GM10266 (cell line): ENCODE measurements around the gene NLGN4X.

Experiments used
- DNase-seq: peaks from one replicate; pipeline ENCODE4 v3.0.0; 2012; ENCODE audit errors: extremely low spot score
- TF ChIP-seq, protein P1 (sequence below): IDR thresholded peaks from 2 replicates; pipeline ENCODE4 v1.5.1; 2012; ENCODE audit warnings: mild to moderate bottlenecking, low read depth; ENCODE audit not compliant: control insufficient read depth, insufficient read depth; ENCODE audit errors: missing control alignments

The NLGN4X gene

DNA sequence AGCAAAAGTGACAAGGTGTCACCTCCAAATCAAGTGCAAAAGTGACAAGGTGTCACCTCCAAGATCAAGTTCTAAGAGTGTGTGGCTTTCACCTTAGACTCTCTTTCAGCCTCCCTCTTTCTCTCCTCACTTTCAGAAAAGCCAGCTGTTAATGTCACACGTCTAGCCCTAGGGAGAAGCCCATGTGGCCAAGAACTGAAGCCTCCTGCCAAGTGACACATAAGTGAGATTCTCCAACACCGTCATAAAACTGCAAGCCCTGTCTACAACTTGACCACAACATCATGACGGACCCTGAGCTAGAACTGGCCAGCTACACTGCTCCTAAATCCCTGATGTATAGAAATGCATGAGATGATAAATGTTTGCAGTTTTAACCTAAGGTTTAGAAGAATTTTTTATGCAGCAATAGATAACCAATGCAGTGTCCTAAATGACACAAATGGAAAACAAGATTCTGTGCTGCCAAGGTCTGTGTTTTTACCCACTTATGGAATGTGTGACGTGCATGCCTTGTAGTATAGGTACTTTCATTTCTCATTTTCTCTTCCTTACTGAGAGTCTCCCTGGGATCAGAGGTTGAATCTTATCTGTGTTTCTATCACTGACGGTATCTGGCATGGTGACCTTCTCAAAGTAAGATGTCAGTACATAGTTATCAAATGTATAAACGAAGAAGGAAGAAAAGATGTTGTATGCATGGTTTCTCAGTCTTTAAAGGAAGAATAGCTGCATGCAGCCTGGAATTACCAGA lies 25.0 kb downstream of the NLGN4X start:
- TF ChIP-seq, protein P1, sequence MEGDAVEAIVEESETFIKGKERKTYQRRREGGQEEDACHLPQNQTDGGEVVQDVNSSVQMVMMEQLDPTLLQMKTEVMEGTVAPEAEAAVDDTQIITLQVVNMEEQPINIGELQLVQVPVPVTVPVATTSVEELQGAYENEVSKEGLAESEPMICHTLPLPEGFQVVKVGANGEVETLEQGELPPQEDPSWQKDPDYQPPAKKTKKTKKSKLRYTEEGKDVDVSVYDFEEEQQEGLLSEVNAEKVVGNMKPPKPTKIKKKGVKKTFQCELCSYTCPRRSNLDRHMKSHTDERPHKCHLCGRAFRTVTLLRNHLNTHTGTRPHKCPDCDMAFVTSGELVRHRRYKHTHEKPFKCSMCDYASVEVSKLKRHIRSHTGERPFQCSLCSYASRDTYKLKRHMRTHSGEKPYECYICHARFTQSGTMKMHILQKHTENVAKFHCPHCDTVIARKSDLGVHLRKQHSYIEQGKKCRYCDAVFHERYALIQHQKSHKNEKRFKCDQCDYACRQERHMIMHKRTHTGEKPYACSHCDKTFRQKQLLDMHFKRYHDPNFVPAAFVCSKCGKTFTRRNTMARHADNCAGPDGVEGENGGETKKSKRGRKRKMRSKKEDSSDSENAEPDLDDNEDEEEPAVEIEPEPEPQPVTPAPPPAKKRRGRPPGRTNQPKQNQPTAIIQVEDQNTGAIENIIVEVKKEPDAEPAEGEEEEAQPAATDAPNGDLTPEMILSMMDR = no peak

DNA sequence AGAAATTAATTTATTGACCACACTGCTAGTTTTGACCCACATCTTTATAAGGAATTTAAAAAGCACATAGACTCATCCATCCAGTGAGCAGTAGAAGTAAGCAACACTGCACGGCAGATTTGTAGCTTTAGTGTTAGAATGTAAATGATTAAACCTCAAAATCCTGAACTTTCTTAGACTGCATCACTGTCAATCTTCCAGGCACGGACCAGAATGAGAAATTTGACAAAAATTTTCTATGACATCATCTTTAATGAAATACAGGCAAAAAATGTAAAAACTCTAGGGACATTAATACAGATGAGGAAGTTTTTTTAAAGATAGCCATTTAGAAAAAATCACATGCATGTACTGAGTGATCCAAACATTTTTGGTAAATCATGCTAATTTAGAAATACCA lies 29.2 kb downstream of the NLGN4X start:
- no peak for DNase-seq
- TF ChIP-seq, protein P1 = no peak

More for the DNA sequence above, 25.0 kb downstream of the NLGN4X start:
- no peak for DNase-seq

DNA sequence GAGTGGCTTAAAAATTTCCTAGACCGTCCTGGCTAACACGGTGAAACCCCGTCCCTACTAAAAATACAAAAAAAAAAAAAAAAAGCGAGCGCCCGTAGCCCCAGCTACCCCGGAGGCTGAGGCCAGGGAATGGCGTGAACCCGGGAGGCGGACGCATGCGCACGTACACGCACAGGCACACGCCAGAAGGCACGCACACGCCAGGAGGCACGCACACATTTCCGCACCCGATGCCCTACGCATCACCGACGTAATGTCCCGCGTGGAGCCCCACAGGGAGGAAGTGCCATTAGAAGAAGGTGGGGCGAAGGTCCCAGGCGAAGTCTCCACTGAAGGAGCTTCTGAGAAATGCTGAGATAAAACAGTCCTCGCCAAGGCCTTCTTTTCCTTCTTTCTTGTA lies 41.4 kb downstream of the NLGN4X start:
- no peak for DNase-seq
- TF ChIP-seq, protein P1 = no peak

DNA sequence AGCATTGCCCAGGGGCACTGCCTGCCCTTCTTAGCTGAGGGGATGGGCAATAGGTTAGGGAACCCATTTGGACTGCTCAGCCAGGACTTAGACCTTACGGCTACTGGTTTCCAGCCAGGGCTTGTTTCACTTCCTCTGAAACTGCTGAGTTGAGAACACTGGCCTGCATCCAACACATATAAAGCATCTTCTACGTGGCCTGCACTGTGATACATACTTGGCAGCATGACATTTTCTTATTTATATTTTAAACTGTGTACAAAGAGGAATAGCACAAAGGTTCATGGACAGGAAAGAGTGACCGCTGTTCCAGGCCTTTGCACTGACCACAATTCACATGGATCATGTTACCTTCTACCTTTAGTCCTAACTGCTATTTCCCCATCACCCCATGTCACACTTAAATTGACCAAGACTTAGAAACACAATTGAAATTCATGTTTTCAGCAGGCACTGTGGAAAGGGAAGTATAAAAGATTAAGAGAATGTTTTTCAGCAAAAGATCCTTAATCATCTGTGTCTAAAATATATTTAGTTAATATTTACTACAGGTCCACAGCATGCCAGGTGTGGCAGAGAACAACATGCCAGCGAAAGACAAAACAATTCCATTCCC lies 43.7 kb downstream of the NLGN4X start:
- TF ChIP-seq, protein P1 = no peak
- no peak for DNase-seq

DNA sequence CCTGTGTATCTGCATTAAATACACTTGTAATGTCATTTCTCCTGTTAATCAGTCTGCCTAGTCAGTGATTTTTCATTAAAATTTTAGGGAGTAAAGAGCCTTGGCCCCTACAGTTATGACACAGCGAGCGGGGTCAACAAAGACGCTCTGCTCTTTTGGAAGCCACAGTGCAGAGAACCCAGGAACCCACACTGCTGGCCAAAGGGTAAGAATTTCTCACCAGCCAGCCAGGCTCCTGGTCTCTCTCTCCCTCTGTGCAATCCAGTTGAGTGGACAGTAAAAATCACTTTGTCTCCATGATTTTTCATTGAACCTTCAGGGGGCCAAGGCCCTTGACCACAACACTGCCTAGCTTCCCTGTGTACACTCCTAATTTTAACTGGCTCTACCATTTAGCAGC lies 52.8 kb downstream of the NLGN4X start:
- TF ChIP-seq, protein P1 = no peak
- DNase-seq = no peak

DNA sequence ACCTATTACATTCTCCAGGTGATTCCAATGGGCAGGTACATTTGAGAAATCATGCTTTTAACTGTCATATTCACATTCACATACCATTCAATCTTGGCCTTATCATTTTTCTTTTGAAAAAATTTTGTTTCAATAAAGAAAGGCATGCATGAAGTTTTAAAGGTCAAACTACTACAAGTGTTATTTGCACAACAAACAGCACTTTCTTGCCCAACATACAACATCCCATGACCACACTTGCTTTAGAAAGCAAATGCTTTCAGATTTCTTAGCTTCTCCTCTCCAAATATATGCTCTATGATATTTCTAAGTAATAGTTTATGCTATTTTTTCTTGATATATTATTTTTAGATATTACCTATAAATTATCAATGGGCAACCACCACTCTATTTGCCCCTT lies 58.2 kb downstream of the NLGN4X start:
- DNase-seq = no peak
- TF ChIP-seq, protein P1 = no peak

DNA sequence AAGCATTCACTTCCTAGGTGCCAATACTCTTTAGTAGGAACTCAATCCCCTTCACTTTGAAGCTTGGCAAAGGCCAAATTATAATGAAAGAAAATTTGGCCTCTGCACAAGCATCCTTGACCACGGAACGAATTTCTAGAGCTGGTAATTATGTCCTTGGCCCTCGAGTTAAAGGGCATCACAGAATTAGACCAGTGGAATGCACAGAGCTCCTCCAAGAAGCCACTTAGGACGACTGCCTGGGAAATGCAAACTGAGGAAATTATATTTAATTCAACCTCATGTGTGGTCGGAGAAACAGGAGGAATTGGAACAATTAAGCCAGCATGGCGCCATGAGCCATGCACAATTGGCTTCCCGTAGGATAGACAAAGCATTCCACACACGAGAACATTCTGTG lies 59.3 kb downstream of the NLGN4X start:
- TF ChIP-seq, protein P1 = no peak
- DNase-seq = no peak
